ENCODE data around the gene HLA-DQA2.
A peak's percentile ranks its signal among the peaks of the same experiment; 100 is the strongest.
"Not testable (repeated sequence)": the region's sequence is repeated elsewhere in the genome, so short reads cannot be mapped to it uniquely, and the experiment has no call there.

HLA-DQA2 gene

DNA sequence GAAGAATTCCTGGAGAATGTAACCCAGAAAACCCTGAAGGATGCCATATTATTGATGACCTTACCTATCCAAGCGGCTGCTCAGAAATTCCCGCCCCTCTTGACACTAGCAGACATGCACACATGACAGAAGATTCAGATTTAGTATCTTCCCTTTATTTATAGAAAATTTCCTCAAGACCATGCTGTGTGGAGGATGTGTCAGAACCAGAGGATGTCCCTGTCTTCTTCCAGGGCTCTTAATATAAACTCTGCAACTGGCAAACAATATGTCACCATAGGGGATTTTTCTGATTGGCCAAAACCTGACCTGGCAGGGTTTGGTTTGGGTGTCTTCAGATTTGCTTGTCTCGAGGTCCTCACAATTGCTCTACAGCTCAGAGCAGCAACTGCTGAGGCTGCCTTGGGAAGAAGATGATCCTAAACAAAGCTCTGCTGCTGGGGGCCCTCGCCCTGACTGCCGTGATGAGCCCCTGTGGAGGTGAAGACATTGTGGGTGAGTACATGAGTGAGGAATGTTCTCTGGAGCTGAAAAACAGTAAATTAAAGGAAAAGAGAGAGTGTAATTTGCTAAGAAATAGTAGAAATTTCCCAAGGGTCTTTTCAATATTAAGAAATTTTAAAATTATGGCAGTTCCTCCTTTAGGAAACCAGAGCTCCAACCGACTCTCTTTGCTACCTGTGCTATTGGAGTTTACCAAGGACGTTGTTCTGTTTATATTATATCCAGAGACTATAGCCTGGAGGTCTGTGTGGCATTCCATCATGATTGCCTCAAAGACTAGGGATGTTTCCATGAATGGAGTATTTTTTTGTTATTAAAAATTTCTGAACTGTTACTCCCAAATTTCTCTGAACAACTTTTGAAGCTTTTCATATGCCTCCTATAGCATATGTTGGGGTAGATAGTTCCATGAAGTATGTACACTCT lies at the start of gene HLA-DQA2:
HLA-DQA2 (plus strand) TSS at position 361 of the 930 bp plus-strand sequence; CDS start at position 414, 53 bp downstream.
- DNase-seq (ENCODE audit: extremely low read depth, low read depth) = no peak
- TF ChIP-seq, protein P1, sequence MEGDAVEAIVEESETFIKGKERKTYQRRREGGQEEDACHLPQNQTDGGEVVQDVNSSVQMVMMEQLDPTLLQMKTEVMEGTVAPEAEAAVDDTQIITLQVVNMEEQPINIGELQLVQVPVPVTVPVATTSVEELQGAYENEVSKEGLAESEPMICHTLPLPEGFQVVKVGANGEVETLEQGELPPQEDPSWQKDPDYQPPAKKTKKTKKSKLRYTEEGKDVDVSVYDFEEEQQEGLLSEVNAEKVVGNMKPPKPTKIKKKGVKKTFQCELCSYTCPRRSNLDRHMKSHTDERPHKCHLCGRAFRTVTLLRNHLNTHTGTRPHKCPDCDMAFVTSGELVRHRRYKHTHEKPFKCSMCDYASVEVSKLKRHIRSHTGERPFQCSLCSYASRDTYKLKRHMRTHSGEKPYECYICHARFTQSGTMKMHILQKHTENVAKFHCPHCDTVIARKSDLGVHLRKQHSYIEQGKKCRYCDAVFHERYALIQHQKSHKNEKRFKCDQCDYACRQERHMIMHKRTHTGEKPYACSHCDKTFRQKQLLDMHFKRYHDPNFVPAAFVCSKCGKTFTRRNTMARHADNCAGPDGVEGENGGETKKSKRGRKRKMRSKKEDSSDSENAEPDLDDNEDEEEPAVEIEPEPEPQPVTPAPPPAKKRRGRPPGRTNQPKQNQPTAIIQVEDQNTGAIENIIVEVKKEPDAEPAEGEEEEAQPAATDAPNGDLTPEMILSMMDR (IDR thresholded peaks at IDR 0.05; ENCODE audit: low read depth, low read length) = no peak

DNA sequence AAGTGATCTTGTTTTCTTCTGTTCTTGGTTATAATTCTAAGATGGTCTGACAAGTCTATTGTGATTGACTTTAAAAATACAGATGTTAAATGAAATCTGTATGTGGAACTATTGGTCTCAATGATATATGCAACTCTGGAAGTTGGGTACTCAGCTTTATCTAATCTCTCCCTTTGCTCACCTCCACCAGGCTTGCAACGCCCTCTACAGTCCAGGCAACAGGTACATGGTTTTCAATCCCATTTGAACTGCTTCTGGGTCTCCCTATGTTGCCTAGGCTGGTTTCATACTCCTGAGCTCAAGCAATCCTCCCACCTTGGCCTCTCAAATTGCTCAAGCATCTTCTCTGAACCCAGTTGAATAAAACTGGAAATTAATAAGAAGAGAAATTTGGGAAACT lies 49.2 kb upstream of the HLA-DQA2 start:
- DNase-seq (ENCODE audit: extremely low read depth, low read depth) = no peak
- TF ChIP-seq, protein P1 (IDR thresholded peaks at IDR 0.05; ENCODE audit: low read depth, low read length) = no peak

DNA sequence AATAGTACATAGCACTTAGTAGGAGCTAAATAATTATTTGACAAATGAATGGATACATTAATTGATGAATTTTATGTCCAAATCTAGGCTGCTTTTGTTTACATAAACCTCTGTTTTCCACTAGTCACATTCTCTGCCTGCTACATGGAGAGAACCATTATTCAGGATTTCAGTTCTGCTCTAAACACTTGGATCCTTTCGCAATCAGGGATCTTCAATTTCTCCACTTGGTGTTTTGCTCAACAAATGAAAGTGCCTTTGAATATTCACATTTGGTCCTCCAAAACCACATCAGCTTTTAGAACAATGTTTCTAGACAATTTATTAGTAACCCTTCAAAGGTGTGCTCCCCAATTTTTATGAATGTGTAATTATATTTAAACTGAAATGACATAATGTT lies 44.2 kb upstream of the HLA-DQA2 start:
- TF ChIP-seq, protein P1 (IDR thresholded peaks at IDR 0.05; ENCODE audit: low read depth, low read length) = no peak
- no peak for DNase-seq (ENCODE audit: extremely low read depth, low read depth)

DNA sequence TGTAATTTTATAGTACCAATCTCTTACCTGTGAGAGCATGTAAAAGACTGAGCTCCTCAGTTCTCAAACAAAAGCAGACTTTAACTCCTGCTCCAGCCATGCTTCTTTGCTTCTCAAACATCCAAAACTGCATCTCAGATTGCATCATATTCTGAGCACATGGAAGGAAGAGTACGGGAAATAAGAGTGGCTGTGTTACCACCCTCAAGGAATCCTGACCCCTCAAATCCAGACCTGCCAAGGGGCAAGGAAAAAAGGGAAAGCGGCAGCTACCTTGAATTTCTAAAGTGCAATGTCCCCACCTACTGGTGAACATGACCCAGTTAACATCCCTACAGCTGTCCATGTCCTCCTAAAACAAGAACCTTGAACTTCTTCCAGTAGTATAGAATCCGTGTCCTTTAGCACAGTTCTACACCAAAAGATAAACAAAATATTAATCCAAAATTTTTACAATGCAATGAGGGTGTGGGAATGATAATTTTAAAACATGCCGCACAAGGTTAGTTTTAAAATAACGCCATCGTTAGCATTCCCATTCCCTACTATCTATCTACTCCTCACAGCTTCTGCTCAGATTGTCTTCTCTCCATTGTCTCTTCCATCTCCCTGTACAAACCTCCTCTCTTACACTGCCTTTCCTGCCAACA lies 40.7 kb upstream of the HLA-DQA2 start:
- DNase-seq (ENCODE audit: extremely low read depth, low read depth) = peak; percentile 15
- TF ChIP-seq, protein P1 (IDR thresholded peaks at IDR 0.05; ENCODE audit: low read depth, low read length) = peak; percentile 64

DNA sequence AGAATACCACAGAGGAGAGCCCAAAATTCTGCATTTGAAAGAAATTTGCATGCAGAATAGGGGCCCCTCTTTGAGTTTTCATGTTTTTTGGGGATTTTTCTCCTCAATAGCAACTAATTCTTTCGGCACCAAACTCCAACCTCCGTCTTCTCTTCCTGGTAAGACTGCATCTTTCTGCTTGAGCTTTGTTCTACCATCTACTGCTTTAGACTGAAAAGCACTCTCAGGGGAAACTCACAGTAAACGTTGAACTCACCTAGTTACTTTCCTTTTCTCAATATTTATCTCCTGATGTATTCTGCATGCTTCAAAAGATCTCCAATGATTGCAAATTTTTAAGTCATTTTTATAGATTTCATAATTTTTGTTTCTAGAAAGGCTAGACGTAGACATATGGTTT lies 37.8 kb upstream of the HLA-DQA2 start:
- TF ChIP-seq, protein P1 (IDR thresholded peaks at IDR 0.05; ENCODE audit: low read depth, low read length) = no peak
- no peak for DNase-seq (ENCODE audit: extremely low read depth, low read depth)

DNA sequence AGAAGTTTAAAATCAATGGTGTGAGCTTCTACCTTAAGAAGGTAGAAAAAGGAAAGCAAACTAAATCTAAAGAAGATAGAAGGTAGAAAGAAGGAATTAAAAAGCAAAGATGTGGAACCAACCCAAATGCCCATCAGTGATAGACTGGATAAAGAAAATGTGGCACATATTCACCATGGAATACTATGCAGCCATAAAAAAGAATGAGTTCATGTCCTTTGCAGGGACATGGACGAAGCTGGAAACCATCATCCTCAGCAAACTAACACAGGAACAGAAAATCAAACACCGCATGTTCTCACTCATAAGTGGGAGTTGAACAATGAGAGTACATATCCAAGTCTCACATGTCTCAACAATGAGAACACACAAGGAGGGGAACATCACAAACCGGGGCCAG lies 36.0 kb upstream of the HLA-DQA2 start:
- DNase-seq (ENCODE audit: extremely low read depth, low read depth) = not testable (repeated sequence)

DNA sequence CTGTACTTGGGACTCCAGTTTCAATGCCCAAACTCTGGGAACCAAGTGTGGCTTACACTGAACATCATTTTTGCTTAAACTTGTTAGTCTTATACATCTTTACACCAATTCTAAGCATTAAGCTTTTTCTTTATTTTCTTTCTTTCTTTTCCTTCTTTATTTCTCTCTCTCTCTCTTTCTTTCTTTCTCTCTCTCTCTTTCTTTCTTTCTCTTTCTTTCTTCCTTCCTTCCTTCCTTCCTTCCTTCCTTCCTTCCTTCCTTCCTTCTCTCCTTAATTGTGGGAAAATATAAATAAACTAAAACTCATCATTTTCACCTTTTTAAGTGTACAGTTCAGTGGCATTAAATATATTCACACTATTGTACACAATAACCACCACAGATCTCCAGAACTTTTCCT lies 31.6 kb upstream of the HLA-DQA2 start:
- TF ChIP-seq, protein P1 (IDR thresholded peaks at IDR 0.05; ENCODE audit: low read depth, low read length) = no peak
- DNase-seq (ENCODE audit: extremely low read depth, low read depth) = no peak

Data from AG09319 (cell line).